Renal cortical epithelial cell (primary cell): Measurements from ENCODE around the gene SIRPB2. TPM values are rescaled to one million over a fixed set of nuclear protein-coding genes. Genes with fewer than 3 reads are reported as not detected.
A peak's percentile ranks its signal among the peaks of the same experiment; 100 is the strongest.

Experiments
- DNase-seq: peaks from one replicate; pipeline ENCODE4 v3.0.0-alpha.2; 2011; ENCODE audit warnings: low read depth
- total RNA-seq: library from RNA; depleted of rRNA; stranded (reverse); fragments of >200 nt; gene quantifications from 2 replicates; pipeline ENCODE4 v1.2.3, GENCODE V29; 2014

SIRPB2 gene
- total RNA-seq, 1 donor from 2014 or later = not detected

DNA sequence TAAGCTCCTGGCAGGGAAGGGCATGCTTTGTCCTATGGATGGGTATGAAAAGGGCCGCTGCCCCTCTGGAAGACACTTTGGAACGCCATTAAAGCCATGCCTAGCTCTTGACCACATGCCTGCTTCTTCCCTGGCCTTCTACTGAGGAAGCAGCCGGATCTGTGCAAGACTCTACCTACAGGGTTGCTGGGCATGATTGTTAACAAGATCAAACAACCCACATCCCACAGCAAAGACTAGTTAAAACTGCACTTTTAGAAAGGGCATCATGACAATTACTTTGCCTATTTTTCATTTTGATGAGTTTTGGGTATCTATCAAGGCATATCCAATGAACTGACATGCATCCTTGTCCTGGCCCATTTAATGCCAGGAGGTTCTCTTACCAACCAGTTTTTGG lies 50.1 kb downstream of the SIRPB2 start:
- DNase-seq = no peak

DNA sequence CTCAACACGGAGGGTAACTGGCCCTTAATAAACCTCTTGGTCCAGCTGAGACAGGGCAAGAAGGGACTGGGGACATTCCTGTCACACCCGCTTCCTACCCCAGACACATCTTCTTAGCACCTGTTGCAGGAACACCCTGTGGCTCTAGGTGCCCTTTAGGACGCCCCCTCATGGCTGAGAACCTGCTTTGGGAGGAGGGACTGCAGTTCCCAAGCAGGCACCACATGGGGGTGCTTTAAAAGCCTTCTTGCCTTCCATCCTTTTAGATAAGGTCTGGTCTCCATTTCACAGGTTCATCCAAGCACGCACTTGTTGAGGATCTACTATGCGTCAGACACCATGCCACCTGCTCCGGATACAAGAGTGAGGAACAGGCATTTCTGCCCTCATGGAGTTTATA lies 51.2 kb downstream of the SIRPB2 start:
- peak; percentile 30 for DNase-seq

DNA sequence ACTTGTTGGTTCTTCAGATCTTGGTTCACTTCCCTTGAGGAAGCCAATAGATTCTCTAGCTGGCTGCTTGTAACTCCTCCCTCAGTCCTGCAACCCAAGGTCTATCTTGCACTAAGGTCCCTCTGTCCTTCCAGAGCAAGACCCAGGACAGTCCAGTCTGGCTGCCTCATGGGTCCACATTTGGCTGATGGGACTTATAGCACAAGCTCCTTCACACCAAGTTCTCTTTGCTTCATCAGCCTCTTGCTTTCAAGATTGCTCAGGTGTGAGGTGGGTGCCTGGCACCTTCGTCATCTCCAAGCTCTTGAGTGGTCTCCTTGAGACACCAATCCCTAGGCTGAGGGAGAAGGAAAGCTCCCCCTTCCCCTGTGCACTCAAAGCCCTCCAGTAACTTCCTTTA lies 52.9 kb downstream of the SIRPB2 start:
- DNase-seq = no peak

DNA sequence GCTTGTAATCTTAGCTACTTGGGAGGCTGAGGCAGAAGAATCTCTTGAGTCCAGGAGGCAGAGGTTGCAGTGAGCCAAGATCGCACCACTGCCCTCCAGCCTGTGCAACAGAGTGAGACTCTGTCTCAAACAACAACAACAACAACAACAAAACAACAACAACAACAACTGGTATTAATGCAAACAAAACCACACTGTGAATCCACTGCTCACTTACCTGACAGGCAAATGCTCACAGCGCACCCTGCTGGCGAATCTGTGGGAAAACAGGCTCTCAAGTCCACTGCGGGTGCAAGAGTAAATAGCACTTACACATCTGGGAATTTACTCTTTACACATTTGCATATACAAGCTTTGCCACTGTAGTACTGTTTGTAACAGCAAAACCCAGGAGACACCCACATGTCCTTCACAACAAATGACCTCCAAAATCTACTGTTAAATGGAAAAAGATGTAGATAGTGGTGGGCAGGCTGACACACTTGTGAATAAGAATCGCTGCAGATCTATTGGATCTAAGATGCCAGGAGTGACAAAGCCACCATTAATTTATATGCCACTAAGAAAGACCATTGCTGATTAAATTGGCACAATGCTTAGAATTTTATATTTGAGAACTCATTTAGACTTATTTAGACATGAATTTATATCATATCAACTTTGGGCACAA lies 53.9 kb downstream of the SIRPB2 start:
- peak; percentile 76 for DNase-seq

DNA sequence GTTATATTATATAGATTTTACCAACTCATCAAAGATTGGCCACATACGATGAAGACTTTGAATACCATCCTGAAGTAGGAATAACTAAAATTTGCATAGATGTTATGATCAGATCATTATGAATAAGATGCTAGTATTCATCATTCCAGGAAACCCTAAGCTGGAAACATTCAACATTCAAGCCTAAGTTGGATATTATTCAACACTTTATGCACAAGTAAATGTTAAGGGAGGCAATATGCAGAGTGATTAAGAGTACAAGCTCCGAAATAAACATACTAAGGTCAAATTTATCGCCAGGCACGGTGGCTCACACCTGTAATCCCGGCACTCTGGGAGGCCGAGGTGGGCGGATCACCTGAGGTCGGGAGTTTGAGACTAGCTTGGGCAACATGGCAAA lies 55.0 kb downstream of the SIRPB2 start:
- no peak for DNase-seq

DNA sequence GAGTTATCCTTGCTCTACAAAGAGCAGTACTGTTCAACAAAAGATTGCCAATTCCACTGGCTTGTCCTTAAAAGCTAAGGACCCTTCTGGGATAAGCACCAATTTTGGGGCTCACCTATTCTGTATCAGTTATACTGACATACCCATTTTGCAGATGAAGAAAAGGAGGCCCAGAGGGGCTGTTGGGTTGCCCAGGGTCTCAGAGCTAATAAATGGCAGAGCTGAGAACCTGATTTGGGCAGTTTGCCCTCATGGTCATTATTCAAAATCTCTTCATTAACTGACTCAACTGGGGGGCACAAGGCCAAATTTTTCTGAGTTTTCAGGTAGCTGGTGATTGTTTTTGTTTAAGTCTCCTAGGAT lies 55.9 kb downstream of the SIRPB2 start:
- no peak for DNase-seq

DNA sequence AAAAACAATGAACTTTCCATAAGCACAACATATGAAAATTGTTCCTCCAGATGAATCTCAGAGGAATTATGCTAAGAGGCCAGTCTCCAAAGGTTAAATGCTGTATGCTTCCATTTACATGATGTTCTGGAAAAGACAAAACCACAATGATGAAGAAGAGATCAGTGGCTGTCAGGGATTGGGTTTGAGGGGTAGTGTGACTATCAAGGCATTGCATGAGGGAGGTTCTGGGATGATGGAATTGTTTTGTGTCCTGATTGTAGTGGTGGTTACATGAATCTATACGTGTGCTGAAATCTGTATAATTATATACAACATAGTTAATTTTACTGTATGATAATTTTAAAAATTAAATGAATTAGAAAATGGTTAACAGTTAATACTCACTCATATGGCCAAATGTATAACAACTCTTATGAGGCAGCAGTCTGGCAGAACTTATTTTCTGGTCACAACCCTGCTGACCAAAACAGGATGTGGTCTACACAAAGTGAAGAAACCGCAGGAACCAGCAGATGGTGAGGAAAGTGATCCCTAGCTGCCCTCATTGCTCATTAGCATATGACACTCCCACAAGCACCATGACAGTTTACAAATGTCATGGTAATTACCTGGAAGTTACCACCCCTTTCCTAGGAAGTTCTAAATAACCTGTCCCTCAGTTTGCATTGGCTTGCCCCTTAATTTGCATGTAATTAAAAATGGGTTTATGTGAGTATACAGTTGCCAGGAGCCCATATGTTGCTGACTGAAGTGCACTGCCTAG lies 56.5 kb downstream of the SIRPB2 start:
- peak; percentile 91 for DNase-seq

DNA sequence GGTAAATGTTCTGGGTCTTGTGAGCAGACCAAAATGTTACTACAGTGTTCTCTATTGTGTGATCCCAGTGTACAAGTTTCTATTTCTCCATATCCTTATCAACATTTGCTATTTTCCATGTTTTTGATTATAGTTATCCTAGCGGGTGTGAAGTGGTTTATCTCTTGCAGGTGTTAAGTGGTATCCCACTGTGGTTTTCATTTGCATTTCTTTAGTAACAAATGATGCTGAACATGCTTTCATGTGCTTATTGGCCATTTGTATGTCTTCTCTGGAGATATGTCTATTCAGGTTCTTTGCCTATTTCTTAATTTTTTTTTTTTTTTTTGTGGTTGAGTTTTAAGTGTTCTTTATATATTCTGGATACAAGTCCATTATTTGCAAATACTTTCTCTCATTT lies 60.1 kb downstream of the SIRPB2 start:
- no peak for DNase-seq

DNA sequence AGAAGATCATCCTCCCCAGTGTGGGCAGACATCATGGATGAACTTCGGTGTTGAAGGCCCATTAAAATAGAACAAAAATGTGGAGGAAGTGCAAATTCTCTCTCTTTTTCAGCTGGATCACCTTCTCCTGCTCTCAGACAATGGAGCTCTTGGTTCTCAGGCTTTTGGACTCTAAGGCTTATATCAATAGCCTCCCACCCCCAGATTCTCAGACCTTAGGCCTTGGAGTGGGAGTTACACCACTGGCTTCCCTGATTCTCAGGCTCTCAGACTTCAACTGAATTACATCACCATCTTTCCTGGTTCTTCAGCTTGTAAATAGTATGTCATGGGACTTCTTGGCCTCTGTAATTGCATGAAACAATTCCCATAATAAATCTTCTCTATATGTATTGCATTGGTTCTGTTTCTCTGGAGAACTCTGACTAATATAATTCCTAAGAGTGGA lies 61.2 kb downstream of the SIRPB2 start:
- peak; percentile 49 for DNase-seq

DNA sequence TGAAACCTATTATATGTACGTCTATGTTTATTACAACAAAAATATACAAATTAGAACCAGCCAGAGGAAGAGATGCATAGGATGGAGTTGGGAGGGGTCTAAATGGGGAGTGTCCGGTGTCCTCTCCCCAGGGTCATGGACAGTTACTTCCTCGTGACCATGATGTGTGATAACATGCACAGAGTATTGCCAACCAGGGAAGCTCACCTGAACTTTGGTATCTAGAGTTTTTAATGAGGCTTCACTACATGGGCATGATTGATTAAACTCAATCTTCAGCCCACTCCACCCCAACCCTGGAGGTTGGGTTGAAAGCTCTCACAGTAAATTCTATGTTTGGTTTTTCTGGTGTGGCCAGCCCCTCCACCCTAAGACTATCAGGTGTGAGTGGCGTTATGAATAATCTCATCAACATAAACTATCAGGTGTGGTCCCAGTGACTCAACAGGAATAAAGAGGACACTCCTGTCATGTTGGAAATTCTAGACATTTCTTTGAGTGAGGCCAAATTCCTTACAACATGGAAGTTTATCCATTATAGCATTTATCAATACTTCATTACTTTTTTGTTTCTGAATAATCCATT lies 62.0 kb downstream of the SIRPB2 start:
- no peak for DNase-seq

DNA sequence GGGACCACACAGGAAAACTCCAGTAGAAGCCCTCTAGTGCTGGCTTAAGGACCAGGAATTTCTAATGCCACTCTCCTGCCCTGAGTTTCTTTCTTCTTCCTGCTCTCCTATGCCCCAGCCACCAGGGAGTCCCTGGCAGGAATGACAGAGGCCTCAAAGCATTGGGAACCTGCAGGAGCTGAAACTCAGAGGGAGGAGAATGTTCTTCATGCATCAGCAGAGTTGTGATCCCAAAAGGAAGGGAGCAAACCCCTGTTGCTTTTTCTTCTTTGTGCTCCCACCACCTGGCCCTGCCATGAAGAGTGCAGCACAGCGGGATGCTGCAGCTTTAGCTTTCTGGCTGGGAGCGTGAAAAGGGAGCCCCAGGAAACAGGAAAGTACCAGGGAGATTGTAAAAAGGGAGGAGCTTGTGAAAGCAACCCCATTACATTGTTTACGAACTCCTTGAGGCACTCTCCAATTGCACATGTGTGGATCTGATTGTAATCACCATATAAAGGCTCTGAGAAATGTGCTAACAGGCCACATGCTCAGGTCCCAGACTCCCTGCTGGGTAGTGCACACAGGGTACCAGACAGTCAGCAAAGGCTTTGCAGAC lies 63.7 kb downstream of the SIRPB2 start:
- DNase-seq = peak; percentile 19

DNA sequence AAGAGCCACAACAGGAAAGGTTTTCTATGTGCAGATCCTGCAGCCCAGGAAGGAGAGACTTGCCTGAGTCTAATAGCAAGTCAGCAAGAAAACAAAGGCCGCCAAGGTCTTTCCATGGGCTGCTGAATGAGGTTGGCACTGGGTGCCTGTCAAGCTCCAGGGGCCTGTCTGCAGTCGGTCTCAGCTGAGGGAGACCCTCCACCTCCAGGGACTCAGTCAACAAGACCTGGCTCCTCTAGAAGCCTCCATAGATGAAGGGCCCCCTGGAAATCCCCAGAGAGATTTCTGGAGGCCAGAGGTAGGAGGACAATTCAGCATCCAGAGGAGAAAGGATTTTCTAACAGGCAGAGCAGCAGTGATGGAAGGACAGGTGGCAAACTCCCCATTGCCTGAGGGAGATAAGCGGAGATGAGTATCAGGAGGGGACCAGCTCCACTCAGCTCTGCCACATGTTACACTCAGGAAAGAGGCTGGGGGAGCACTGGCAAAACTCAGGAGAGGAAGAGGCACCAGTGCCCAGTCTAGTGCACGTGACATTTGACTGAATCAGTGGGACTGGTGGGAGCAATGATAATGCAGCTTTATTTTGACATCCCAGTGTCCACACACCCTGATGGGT lies 64.9 kb downstream of the SIRPB2 start:
- no peak for DNase-seq

Other genes starting within 250 kb of the SIRPB2 start
- 5.9 and 14.2 TPM in 2 replicates for gene SNPH, start 225.1 kb downstream of the SIRPB2 start, total RNA-seq
- gene SDCBP2, start 162.3 kb downstream of the SIRPB2 start, total RNA-seq = 1.8 and 14.1 TPM in 2 replicates
- gene FKBP1A, start 98.4 kb downstream of the SIRPB2 start, total RNA-seq = 131 and 138 TPM in 2 replicates
- gene NSFL1C, start 24.6 kb downstream of the SIRPB2 start, total RNA-seq = 30.6 and 50.1 TPM in 2 replicates
- not detected in 2 replicates for gene SIRPD, start 66.3 kb upstream of the SIRPB2 start, total RNA-seq
- 3.3 and 6.7 TPM in 2 replicates for gene SIRPB1, start 128.6 kb upstream of the SIRPB2 start, total RNA-seq
- not detected in 2 replicates for gene SIRPG, start 166.4 kb upstream of the SIRPB2 start, total RNA-seq